Esophagus squamous epithelium (tissue), 5 donors: ENCODE results near the gene CBFA2T2. TPM values are rescaled to one million over a fixed set of nuclear protein-coding genes. Genes with fewer than 3 reads are reported as not detected.
"Not testable (repeated sequence)": the region's sequence is repeated elsewhere in the genome, so short reads cannot be mapped to it uniquely, and the experiment has no call there.

ENCODE experiments used
- DNase-seq: peaks from one replicate; lab custom pipeline; 2025; lab: John Stamatoyannopoulos, UW
- H3K27ac ChIP-seq, 4 donors: fragments of 200-600 bp; sonication (generic); one replicate each; pipeline ENCODE4 v1.5.1; 2016 to 2019; ENCODE audit warnings: mild to moderate bottlenecking in 1 of 4
- H3K27me3 ChIP-seq, 4 donors: fragments of 200-600 bp; sonication (generic); 1 replicate in 3 of 4; 2 replicates in 1 of 4; pipeline versions ENCODE4 v1.5.1 to v1.6.0; 2017 to 2021; ENCODE audit warnings: antibody characterized with exemption in 1 of 4
- H3K36me3 ChIP-seq, 3 donors: fragments of 200-600 bp; sonication (generic); one replicate each; pipeline ENCODE4 v1.5.1; 2016 to 2019
- H3K4me1 ChIP-seq, 3 donors: fragments of 200-600 bp; sonication (generic); one replicate each; pipeline ENCODE4 v1.5.1; 2017 to 2019
- H3K4me3 ChIP-seq, 4 donors: fragments of 200-600 bp; sonication (generic); 1 replicate in 3 of 4; 2 replicates in 1 of 4; pipeline ENCODE4 v1.5.1; 2016 to 2019; ENCODE audit warnings: mild to moderate bottlenecking in 2 of 4, moderate library complexity in 1 of 4
- H3K9me3 ChIP-seq, 3 donors: fragments of 200-600 bp; sonication (generic); one replicate each; pipeline ENCODE4 v1.5.1; 2016 to 2019
- POLR2A ChIP-seq, 4 donors: fragments of 450-650 bp; IDR thresholded peaks; one replicate each; pipeline ENCODE4 v1.6.1; 2017; ENCODE audit warnings: antibody characterized with exemption in 4 of 4, mild to moderate bottlenecking in 4 of 4, moderate library complexity in 3 of 4
- WGBS, 2 donors: methylation state at CpG; one replicate each; pipeline ENCODE4 v1.1.5; 2018; 5-methylcytosine and 5-hydroxymethylcytosine counted together
- intact Hi-C: fragments of 100-400 bp; cut with DNase I; formaldehyde crosslinking; loops from one replicate; pipeline ENCODE4 v1.15.0; 2022
- total RNA-seq, 4 donors: library from RNA; depleted of rRNA; stranded (reverse); fragments of >200 nt; gene quantifications; one replicate each; pipeline ENCODE4 v1.1.0, GENCODE V29; 2016
- TF ChIP-seq, protein P1 (sequence below), 6 experiments: fragments of 450-650 bp in 4 of 6; fragments of 200-600 bp in 2 of 6; sonication (generic) in 2 of 6; IDR thresholded peaks; one replicate each; pipeline ENCODE4 v1.5.1; 2016 to 2019; ENCODE audit warnings: antibody characterized with exemption in 6 of 6, mild to moderate bottlenecking in 4 of 6, moderate library complexity in 4 of 6
- donor health status: DM: yes; HTN: yes; CAD: no.

CBFA2T2 gene
- total RNA-seq, 4 donors from 2014 or later = 10.5 to 15.6 (median 10.8) TPM

DNA sequence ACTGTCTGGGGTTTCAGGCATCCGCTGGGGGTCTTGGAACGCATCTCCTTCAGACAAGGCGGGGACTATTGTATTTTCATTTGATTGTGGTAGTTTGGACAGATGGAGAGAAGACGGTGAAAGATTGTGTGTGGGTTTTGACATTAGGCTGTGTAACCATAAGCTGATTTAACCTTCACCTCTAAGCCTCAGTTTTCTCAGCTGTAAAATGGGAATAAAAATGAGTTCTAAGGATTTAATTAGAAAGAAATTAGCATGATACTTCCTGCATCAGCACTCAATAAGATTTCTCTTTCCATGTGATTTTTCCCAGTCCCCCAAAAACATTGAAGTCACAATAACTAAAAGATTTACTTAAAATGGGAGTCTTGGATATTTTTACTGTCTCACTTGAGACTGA, 78.1 kb downstream of the CBFA2T2 start:
- no peak for TF ChIP-seq POLR2A (IDR thresholded peaks at IDR 0.05)
- TF ChIP-seq, protein P1, sequence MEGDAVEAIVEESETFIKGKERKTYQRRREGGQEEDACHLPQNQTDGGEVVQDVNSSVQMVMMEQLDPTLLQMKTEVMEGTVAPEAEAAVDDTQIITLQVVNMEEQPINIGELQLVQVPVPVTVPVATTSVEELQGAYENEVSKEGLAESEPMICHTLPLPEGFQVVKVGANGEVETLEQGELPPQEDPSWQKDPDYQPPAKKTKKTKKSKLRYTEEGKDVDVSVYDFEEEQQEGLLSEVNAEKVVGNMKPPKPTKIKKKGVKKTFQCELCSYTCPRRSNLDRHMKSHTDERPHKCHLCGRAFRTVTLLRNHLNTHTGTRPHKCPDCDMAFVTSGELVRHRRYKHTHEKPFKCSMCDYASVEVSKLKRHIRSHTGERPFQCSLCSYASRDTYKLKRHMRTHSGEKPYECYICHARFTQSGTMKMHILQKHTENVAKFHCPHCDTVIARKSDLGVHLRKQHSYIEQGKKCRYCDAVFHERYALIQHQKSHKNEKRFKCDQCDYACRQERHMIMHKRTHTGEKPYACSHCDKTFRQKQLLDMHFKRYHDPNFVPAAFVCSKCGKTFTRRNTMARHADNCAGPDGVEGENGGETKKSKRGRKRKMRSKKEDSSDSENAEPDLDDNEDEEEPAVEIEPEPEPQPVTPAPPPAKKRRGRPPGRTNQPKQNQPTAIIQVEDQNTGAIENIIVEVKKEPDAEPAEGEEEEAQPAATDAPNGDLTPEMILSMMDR (IDR thresholded peaks at IDR 0.05) = no peak
- Histone ChIP-seq H3K9me3 (no peaks in the 10 kb centered on the region), H3K27ac (peak overlapping the region in 3 of 4 donors; percentile 62 to 82 (median 78)), H3K36me3 (no peaks in the 10 kb centered on the region), H3K27me3 (no peaks in the 10 kb centered on the region), H3K4me1 (peaks cover 17 to 81% (median 24%) of the 10 kb centered on the region in 3 donors), H3K4me3 (no peak overlapping the region)
- 95 to 98% methylated on average over 4 of the region's 4 CpGs for WGBS, 2 donors
- DNase-seq = no peak
- intact Hi-C loops = no loop called here

DNA sequence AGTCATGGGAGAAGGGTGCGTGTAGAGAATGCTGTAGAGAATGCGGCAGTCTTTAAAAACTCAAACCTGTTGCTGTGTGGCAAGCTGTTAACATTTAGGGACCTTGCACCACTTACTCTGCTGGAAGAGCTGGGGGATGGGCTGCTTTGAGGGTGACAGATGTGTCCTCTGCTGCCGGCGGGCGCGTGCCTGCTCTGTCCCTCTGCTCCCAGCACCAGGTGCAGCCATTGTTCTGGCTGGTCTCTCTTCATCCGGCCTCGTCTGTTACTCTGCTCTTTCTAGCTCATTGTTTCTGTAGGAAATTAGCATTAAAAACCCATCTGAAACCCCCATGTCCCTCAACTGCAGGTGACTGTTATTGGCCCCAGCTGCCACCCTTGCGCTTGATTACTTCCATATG, 78.5 kb downstream of the CBFA2T2 start:
- Histone ChIP-seq H3K36me3 (no peaks in the 10 kb centered on the region), H3K4me3 (no peak overlapping the region), H3K27ac (peak overlapping the region; percentile 36 to 82 (median 70)), H3K4me1 (peaks cover 17 to 77% (median 21%) of the 10 kb centered on the region in 3 donors), H3K27me3 (no peaks in the 10 kb centered on the region), H3K9me3 (no peaks in the 10 kb centered on the region)
- WGBS, 2 donors = 65 to 84% methylated on average over 9 of the region's 9 CpGs
- TF ChIP-seq, protein P1 (IDR thresholded peaks at IDR 0.05) = no peak
- no peak for TF ChIP-seq POLR2A (IDR thresholded peaks at IDR 0.05)
- no peak for DNase-seq
- intact Hi-C loops = no loop called here

- WGBS, 2 donors = 41 to 42% methylated on average over 3 of the region's 3 CpGs
- no peak for DNase-seq
- no peaks in the 10 kb centered on the region for H3K36me3 ChIP-seq
- intact Hi-C loops = no loop called here
- H3K9me3 ChIP-seq = no peaks in the 10 kb centered on the region
- TF ChIP-seq, protein P1 (IDR thresholded peaks at IDR 0.05) = no peak
- no peak for TF ChIP-seq POLR2A (IDR thresholded peaks at IDR 0.05)
- H3K4me1 ChIP-seq = peaks cover 17 to 69% (median 21%) of the 10 kb centered on the region in 3 donors
- H3K27me3 ChIP-seq = no peaks in the 10 kb centered on the region
- peak overlapping the region; percentile 36 to 82 (median 70) for H3K27ac ChIP-seq
- no peak overlapping the region for H3K4me3 ChIP-seq
Measured at GRCh38 chr20:33568868-33569801, 79.2 kb downstream of the CBFA2T2 start.

DNA sequence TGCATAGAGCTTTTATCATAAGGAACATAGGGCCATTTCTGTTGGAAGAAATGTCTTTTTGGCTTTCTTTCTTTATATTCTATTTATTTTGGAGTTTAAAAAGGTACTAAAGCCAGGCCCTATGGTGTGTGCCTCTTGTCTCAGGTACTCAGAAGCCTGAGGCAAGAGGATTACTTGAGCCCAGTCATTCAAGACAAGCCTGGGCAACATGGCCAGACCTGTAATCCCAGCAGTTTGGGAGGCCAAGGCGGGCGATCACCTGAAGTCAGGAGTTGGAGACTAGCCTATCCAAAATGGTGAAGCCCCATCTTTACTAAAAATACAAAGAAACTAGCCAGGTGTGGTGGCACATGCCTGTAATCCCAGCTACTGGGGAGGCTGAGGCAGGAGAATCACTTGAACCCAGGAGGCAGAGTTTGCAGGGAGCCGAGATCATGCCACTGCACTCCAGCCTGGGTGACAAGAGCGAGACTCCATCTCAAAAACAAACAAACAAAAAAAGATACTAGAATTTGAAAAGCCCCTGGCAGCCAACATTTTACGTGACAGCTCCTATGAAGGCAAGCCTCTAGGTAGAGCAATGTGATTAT, 80.0 kb downstream of the CBFA2T2 start:
- no peaks in the 10 kb centered on the region for H3K27me3 ChIP-seq
- H3K27ac ChIP-seq = peak overlapping the region; percentile 1 to 82 (median 70)
- peaks cover 17 to 64% (median 21%) of the 10 kb centered on the region in 3 donors for H3K4me1 ChIP-seq
- WGBS, 2 donors = 25 to 57% methylated on average over 5 of the region's 5 CpGs
- H3K4me3 ChIP-seq = peak overlapping the region in 1 of 4 donors; percentile 9
- intact Hi-C loops = no loop called here
- H3K9me3 ChIP-seq = no peaks in the 10 kb centered on the region
- no peak for TF ChIP-seq POLR2A (IDR thresholded peaks at IDR 0.05)
- TF ChIP-seq, protein P1 (IDR thresholded peaks at IDR 0.05) = no peak
- no peak for DNase-seq
- no peaks in the 10 kb centered on the region for H3K36me3 ChIP-seq

- peak overlapping the region; percentile 1 to 82 (median 70) for H3K27ac ChIP-seq
- no peak for DNase-seq
- no peaks in the 10 kb centered on the region for H3K36me3 ChIP-seq
- 60 to 73% methylated on average over 1 of the region's 1 CpG for WGBS, 2 donors
- no peak overlapping the region for H3K4me3 ChIP-seq
- peaks cover 17 to 61% (median 21%) of the 10 kb centered on the region in 3 donors for H3K4me1 ChIP-seq
- no peaks in the 10 kb centered on the region for H3K27me3 ChIP-seq
- H3K9me3 ChIP-seq = no peaks in the 10 kb centered on the region
- intact Hi-C loops = no loop called here
- TF ChIP-seq, protein P1 (IDR thresholded peaks at IDR 0.05) = no peak
- no peak for TF ChIP-seq POLR2A (IDR thresholded peaks at IDR 0.05)
Measured at GRCh38 chr20:33570743-33571142, 80.8 kb downstream of the CBFA2T2 start.

DNA sequence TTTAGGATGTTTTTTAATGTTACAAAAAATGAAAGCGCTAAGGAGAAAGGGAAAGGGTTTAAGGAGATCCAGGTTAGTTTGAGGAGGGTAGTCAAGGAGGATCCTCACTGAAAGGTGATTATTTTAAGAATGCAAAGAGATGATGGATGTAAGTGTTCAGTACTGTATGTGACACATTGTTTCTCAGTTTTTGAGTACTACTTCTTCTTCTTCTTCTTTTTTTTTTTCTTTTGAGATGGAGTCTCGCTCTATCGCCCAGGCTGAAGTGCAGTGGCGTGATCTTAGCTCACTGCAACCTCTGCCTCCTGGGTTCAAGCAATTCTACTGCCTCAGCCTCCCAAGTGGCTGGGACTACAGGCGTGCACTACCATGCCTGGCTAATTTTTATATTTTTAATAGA, 83.4 kb downstream of the CBFA2T2 start:
- 93 to 99% methylated on average over 5 of the region's 5 CpGs for WGBS, 2 donors
- not testable (repeated sequence) for DNase-seq
- peaks cover 20 to 62% (median 34%) of the 10 kb centered on the region in 3 donors for H3K4me1 ChIP-seq

More for the DNA sequence above, 83.4 kb downstream of the CBFA2T2 start:
- H3K4me3 ChIP-seq, H3K27ac ChIP-seq, intact Hi-C loops, H3K9me3 ChIP-seq, H3K36me3 ChIP-seq, H3K27me3 ChIP-seq: not testable (repeated sequence)
